GM21447 (cell line): ENCODE results near the gene ARL6IP6.

ENCODE experiments used
- ATAC-seq: cut with Tn5 transposase; IDR thresholded peaks from one replicate; pipeline ENCODE4 v1.9.1; 2021; ENCODE audit not compliant: unreplicated experiment

ARL6IP6 gene

GRCh38 chr2:152792974-152793373 is 74.6 kb downstream of the ARL6IP6 start:
- no peak for ATAC-seq

GRCh38 chr2:152796941-152797340 is 78.5 kb downstream of the ARL6IP6 start:
- no peak for ATAC-seq

- ATAC-seq, result no peak
Observed at GRCh38 chr2:152804687-152805408, 86.4 kb downstream of the ARL6IP6 start.

GRCh38 chr2:152811916-152812315 is 93.5 kb downstream of the ARL6IP6 start:
- ATAC-seq, result no peak
